HG03097 (cell line): Measurements from ENCODE around the gene NAA15.
"Not testable (repeated sequence)": the region's sequence is repeated elsewhere in the genome, so short reads cannot be mapped to it uniquely, and the experiment has no call there.

ENCODE experiments used
- ATAC-seq: cut with Tn5 transposase; IDR thresholded peaks from one replicate; pipeline ENCODE4 v1.9.1; 2021; ENCODE audit not compliant: unreplicated experiment, low FRiP score

NAA15 gene

GRCh38 chr4:139443661-139444060, 142.4 kb downstream of the NAA15 start:
- no peak for ATAC-seq

DNA sequence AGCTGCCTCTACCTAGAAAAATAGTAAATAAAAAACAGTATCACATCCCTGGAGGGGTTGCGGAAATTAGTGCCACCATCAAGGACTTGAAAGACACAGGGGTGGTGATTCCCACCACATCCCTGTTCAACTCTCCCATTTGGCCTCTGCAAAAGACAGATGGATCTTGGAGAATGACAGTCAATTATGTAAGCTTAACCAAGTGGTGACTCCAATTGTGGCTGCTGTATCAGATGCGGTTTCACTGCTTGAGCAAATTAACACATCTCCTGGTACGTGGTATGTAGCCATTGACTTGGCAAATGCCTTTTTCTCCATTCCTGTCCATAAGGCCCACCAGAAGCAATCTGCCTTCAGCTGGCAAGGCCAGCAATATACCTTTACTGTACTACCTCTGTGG, 143.6 kb downstream of the NAA15 start:
- ATAC-seq: not testable (repeated sequence)

GRCh38 chr4:139447078-139447477, 145.8 kb downstream of the NAA15 start:
- ATAC-seq: not testable (repeated sequence)

- ATAC-seq: no peak
Observed at GRCh38 chr4:139450586-139450985, 149.3 kb downstream of the NAA15 start.

GRCh38 chr4:139451997-139452396, 150.7 kb downstream of the NAA15 start:
- ATAC-seq: no peak

DNA sequence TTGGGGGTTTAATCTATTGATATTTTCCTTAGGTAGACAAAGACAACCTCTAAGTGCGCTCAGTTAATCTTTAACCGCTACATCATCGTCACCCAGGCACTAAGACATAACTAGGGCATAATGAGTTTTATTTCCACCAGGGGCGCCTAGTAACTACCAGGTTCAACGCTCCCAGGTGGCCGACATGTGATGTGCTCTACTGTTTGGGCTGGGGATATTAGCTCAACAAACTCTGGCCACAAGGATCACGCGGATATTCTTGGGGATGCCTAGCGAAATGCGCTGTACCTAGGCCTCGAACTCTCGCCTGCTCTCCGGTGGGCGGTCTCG, 151.7 kb downstream of the NAA15 start:
- ATAC-seq: peak; percentile 42

DNA sequence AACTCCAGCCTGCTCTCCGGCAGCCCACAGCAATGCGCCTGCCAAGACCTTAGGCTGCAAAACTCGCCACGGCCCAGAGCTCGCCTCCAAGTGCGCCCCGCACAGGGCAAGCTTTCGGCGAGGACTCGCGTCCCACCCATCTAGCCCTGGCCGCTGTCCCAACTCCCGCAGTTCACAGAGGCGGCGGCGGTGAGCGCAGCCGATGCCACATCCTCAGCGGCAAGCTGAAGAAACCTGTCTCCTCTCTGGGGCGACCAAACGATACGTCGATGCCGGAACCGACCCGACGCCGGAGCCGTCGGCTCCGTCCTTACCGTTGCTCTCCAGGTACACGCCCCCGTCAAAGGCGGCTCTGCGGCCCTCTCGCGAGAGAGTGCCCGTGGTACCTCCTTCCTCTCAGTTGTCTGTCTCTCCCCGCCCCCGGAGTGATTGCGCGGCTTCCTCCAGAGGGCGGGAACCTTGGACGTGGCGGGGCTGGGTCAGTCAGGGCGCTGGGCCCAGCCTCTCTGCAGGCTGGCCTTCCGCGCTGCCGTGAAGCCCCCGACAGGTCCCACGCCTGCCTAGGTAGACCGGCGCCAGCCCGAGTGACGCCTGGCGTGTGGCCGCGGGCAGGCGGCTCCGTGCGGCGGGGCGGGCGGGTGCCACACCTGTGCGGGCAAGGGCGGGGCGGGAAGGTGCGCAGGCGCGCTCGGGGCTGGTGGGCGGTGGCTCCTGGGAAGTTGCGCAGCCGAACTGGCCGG, 152.2 kb downstream of the NAA15 start:
- ATAC-seq: peak; percentile 86

DNA sequence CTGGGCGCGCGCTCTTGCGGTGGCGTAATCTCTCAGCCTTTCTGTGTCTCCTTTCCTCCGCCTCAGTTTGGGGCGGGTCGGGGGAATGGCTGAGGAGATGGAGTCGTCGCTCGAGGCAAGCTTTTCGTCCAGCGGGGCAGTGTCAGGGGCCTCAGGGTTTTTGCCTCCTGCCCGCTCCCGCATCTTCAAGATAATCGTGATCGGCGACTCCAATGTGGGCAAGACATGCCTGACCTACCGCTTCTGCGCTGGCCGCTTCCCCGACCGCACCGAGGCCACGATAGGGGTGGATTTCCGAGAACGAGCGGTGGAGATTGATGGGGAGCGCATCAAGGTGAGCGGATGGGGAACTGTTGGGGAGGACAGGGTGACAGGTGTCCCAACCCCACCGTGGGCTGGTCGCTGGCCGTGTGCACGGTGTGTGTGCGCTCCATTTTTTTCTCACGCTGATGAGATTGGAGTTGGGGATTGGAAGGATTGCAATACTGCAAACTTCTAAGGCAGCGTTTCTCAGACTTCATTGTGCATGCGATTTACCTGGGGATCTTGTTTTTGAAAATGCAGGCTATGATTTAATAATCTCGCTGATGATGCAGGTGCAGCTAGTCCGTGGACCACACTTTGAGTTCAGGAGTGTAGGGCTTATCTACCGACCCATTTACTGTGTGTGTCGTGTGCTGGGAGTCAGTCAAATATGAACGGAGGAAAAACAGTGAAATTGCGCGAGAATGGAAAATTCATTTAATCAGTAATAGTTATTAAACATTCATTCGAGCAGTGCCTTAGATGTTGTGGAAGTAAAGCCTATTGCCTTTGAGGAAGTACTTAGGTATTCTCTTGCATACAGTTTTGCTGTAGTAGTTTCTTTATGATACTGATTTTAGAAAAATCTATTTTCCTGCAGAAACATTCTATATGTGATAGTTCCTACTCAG, 153.1 kb downstream of the NAA15 start, which contains the start of gene RAB33B:
RAB33B (plus strand) TSS at position 11 of the 935 bp plus-strand sequence; CDS start at position 86, 75 bp downstream.
- ATAC-seq: peak; percentile 4

- ATAC-seq: no peak
Observed at GRCh38 chr4:139455126-139455538, 153.8 kb downstream of the NAA15 start.

DNA sequence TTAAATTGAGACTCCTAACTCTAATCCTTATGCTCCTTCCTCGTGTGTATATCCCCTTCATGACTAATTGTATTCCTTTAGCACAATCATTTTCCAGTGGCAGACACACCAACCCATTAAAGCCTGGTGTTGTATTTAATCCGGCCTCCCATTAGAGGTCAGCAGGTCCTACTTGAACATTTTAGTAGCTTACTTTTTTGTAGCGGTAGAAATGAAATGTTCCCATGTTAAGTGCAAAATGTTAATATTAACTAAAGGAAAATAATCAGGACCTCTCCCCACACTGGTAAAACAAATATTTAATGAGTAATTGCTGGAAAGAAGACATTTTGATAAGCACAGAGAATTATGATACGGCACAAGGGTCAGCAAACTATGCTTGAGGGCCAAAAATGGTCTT, 156.0 kb downstream of the NAA15 start:
- no peak for ATAC-seq

GRCh38 chr4:139458543-139458942, 157.2 kb downstream of the NAA15 start:
- no peak for ATAC-seq

GRCh38 chr4:139458999-139459398, 157.7 kb downstream of the NAA15 start:
- no peak for ATAC-seq

DNA sequence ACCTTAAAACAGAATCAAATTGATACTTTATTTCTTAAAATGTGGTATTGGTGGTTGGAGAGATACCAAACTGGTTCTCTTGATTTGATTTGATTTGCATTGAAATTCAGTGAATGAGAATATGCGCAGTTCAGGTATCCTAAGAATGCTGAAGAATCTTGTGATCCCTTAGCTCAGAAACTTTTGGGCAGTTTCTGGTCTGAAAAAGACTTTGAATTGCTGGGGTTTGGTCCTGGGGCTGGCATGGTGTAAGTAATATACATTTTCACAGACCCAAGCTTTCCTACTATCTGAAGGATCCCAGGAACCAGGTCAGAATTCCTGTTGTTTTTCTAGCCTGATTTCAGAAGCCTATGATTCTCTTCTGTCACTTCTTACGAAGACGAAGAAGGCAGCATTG, 159.3 kb downstream of the NAA15 start:
- ATAC-seq: no peak

- ATAC-seq: no peak
Observed at GRCh38 chr4:139461022-139461628, 159.8 kb downstream of the NAA15 start.

- ATAC-seq: not testable (repeated sequence)
Observed at GRCh38 chr4:139464512-139464911, 163.2 kb downstream of the NAA15 start.

- ATAC-seq: no peak
Observed at GRCh38 chr4:139465922-139466321, 164.6 kb downstream of the NAA15 start.

DNA sequence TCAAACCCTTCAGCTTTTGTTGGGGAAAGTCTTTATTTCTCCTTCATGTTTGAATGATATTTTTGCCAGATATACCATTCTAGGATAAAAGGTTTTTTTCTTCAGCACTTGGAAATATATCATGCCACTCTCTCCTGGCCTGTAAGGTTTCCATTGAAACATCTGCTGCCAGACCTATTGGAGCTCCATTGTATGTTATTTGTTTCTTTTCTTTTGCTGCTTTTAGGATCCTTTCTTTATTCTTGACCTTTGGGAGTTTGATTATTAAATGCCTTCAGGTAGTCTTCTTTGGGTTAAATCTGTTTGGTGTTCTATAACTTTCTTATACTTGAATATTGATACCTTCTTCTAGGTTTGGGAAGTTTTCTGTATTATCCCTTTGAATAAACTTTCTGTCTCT, 167.5 kb downstream of the NAA15 start:
- ATAC-seq: not testable (repeated sequence)

- ATAC-seq: no peak
Observed at GRCh38 chr4:139469216-139469615, 167.9 kb downstream of the NAA15 start.
